Measurements from ENCODE around the gene BTLA.
"Not testable (repeated sequence)": the region's sequence is repeated elsewhere in the genome, so short reads cannot be mapped to it uniquely, and the experiment has no call there.

The BTLA gene, protein sequence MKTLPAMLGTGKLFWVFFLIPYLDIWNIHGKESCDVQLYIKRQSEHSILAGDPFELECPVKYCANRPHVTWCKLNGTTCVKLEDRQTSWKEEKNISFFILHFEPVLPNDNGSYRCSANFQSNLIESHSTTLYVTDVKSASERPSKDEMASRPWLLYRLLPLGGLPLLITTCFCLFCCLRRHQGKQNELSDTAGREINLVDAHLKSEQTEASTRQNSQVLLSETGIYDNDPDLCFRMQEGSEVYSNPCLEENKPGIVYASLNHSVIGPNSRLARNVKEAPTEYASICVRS

DNA sequence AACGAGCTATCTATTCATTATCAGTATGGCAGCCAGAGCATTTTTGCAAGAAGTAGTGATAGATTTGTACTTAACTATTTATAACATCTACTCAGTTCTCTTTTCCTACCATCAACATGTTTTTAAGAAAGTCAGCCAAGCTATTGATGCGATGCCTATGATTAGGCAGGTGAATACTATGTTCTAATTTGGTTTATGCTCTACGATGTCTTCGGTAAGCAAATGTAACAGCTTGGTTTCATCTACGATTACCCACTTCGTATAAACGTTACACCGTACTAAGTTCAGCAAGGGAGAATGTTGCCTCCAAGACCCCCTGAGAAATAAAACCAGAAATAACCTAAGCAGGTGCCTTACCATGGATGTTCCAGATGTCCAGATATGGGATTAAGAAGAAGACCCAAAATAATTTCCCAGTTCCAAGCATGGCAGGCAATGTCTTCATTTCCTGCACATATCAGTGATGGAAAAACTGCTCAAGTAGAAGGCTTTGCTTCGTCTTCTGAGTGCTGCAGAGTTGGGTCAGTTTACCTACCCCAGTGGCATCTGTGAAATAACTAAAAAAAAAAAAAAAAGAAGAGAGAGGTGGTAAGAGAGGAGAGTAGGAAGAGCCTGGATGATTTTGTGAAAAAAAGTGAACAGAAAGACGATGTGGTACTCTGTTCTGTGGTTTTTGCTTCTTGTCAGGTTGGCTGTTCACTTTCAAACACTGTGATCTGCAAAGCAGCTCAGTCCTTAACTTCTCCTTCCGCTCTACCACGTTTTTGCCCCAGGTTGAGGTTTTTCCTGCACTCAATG, at the start of gene BTLA:
Gene BTLA (minus strand): TSS at position 559 of the 798 bp plus-strand sequence. CDS start 114 bp downstream, at position 445.
- H3K4me1 ChIP-seq (ENCODE audit: control insufficient read depth, insufficient read depth, low read length): no peaks in the 10 kb centered on the region
- no peak within 1 kb of the TSS for H3K27ac ChIP-seq (ENCODE audit: low read length)
- WGBS (ENCODE audit: insufficient coverage, insufficient read length): no CpG with 5 or more reads among the region's 12 CpGs
- no peak for DNase-seq (ENCODE audit: low read depth, low spot score)
- H3K9me3 ChIP-seq (ENCODE audit: control insufficient read depth, insufficient read depth, low read length): no peaks in the 10 kb centered on the region
- H3K36me3 ChIP-seq (ENCODE audit: control insufficient read depth, insufficient read depth, low read length): no peaks in the 10 kb centered on the region
- H3K27me3 ChIP-seq (ENCODE audit: control insufficient read depth, insufficient read depth, low read length): no peaks in the 10 kb centered on the region
- no peak within 1 kb of the TSS for H3K4me3 ChIP-seq (ENCODE audit: low read length)

DNA sequence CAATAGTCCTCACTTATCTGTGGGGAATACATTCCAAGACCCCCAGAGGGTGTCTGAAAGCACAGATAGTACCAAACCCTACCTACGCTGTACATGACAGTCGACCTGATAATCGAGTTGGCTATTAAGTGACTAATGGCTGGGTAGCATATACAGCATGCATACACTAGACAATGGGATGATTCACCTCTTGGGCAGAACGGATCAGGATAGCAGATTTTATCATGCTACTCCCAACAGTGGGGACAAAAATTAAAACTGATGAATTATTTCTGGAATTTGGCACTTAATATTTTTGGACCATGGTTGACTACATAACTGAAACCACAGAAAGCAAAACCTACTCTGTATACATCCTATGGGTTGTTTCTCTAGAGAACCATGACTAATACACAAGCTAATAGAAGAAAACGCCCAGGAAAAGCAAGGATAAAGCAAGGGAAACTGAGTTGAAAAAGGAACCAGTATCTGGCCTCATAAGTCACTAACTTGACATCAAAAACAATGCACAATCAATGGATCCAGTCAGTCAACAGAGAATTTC, 47.0 kb upstream of the BTLA start:
- no peaks in the 10 kb centered on the region for H3K9me3 ChIP-seq (ENCODE audit: control insufficient read depth, insufficient read depth, low read length)
- no peak overlapping the region for H3K27ac ChIP-seq (ENCODE audit: low read length)
- WGBS (ENCODE audit: insufficient coverage, insufficient read length): no CpG with 5 or more reads among the region's 5 CpGs
- peaks cover 4% of the 10 kb centered on the region; the same call in 1 of the 2 replicates for H3K36me3 ChIP-seq (ENCODE audit: control insufficient read depth, insufficient read depth, low read length)
- H3K4me1 ChIP-seq (ENCODE audit: control insufficient read depth, insufficient read depth, low read length): no peaks in the 10 kb centered on the region
- no peaks in the 10 kb centered on the region for H3K27me3 ChIP-seq (ENCODE audit: control insufficient read depth, insufficient read depth, low read length)
- no peak for DNase-seq (ENCODE audit: low read depth, low spot score)
- no peak overlapping the region for H3K4me3 ChIP-seq (ENCODE audit: low read length)

DNA sequence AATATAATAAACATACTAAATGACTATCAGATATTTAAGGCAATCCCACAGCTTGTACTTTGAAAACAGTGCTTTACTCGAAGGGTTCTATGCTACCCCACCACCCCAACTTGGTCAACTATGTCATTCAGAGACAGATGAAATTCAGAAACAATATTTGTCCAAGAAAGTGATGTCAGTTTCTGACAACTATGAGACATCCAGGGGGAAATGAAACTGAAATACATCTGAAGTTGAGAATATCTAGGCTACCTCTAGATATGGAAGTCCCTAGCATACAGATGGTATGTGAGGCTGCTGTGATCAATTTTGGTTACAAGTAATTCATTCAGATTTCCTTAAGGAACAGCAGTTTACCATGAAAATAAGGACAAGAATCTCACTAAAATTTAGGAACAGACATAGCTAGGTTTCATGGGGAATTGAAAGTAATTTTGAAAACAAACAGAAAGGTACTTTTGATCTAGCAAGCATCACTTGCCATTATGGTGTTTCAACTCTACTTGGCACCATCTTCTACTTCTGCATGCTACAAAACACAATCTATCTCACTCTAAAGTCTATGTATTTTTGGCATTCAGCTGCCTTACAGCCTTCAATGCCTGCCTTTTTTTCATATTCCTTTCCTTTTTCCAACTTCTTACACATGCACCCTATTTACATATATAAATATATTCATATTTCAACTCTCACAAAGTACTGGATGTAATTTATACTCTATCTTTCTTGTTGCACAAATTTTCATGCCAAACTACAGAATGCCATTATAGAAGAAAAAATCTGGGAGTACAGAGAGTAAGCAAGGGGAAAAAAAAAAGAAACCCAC, 40.8 kb upstream of the BTLA start:
- H3K4me3 ChIP-seq (ENCODE audit: low read length): no peak overlapping the region
- no peak for DNase-seq (ENCODE audit: low read depth, low spot score)
- no peak overlapping the region for H3K27ac ChIP-seq (ENCODE audit: low read length)
- H3K36me3 ChIP-seq (ENCODE audit: control insufficient read depth, insufficient read depth, low read length): no peaks in the 10 kb centered on the region; the same call in 1 of the 2 replicates
- H3K9me3 ChIP-seq (ENCODE audit: control insufficient read depth, insufficient read depth, low read length): no peaks in the 10 kb centered on the region
- no peaks in the 10 kb centered on the region for H3K27me3 ChIP-seq (ENCODE audit: control insufficient read depth, insufficient read depth, low read length)
- no peaks in the 10 kb centered on the region for H3K4me1 ChIP-seq (ENCODE audit: control insufficient read depth, insufficient read depth, low read length)
- WGBS (ENCODE audit: insufficient coverage, insufficient read length): no CpG with 5 or more reads among the region's 1 CpG

DNA sequence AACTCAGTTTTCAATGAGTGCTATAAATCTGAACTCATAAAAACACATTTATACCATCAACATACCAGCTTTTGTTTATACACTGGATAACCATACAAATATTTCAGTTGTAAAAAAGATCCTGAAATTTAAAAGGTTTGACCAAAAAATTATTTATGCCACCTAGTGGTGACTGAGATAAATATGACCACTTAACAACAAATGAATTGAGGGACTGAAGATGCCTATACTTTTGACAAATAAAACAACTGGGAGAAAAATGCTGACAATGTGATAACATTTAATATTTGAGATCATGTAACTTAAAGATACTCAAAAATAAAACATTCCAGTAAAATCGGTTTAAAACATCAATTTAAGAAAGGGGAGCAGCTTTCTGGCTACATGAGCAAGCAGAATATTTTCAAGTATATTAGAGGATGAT, 32.1 kb upstream of the BTLA start:
- DNase-seq (ENCODE audit: low read depth, low spot score): no peak
- H3K27me3 ChIP-seq (ENCODE audit: control insufficient read depth, insufficient read depth, low read length): no peaks in the 10 kb centered on the region
- no peak overlapping the region for H3K27ac ChIP-seq (ENCODE audit: low read length)
- no CpG with 5 or more reads among the region's 1 CpG for WGBS (ENCODE audit: insufficient coverage, insufficient read length)
- H3K4me1 ChIP-seq (ENCODE audit: control insufficient read depth, insufficient read depth, low read length): no peaks in the 10 kb centered on the region
- no peaks in the 10 kb centered on the region for H3K9me3 ChIP-seq (ENCODE audit: control insufficient read depth, insufficient read depth, low read length)
- H3K4me3 ChIP-seq (ENCODE audit: low read length): no peak overlapping the region
- H3K36me3 ChIP-seq (ENCODE audit: control insufficient read depth, insufficient read depth, low read length): no peaks in the 10 kb centered on the region; the same call in 1 of the 2 replicates

DNA sequence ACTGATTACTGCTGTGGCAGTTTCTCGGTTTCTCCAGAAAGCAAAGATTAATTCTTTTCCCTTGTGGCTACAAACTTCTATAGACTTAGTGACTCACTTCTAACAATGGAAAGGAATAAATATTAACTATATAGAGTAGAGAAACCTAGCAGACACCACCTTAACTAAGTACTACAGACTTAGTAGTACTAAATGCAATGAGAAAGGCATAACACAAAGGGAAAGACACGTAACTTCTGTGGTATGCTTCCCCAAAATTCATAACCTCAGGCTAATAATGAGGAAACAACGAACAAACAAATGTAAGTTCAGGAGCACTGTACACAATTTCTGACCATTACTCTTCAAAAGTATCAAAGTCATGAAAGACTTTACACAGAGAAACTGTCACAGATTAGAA, 31.3 kb upstream of the BTLA start:
- DNase-seq (ENCODE audit: low read depth, low spot score): no peak
- Histone ChIP-seq H3K27ac (ENCODE audit: low read length) (no peak overlapping the region), H3K9me3 (ENCODE audit: control insufficient read depth, insufficient read depth, low read length) (no peaks in the 10 kb centered on the region), H3K4me3 (ENCODE audit: low read length) (no peak overlapping the region), H3K4me1 (ENCODE audit: control insufficient read depth, insufficient read depth, low read length) (no peaks in the 10 kb centered on the region), H3K36me3 (ENCODE audit: control insufficient read depth, insufficient read depth, low read length) (no peaks in the 10 kb centered on the region; the same call in 1 of the 2 replicates), H3K27me3 (ENCODE audit: control insufficient read depth, insufficient read depth, low read length) (no peaks in the 10 kb centered on the region)
- WGBS (ENCODE audit: insufficient coverage, insufficient read length): no CpG with 5 or more reads among the region's 3 CpGs

DNA sequence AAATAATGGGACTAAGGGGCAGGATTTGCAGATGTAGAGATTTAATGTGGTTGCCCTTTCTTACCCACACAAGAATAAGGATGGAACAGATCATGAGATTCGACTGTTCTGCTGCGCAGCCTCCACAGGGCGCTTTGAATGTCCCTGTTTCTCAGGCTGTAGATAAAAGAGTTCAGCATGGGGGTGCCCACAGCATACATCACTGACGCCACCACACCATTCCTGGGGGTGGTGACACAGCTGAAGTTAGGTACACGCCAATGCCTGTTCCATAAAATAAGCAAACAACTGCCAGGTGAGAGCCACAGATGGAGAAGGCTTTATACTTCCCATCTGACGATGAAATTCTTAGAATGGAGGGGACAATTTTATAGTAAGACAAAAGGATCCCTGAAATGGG, 24.9 kb upstream of the BTLA start:
- not testable (repeated sequence) for DNase-seq (ENCODE audit: low read depth, low spot score); H3K4me3 ChIP-seq (ENCODE audit: low read length); H3K36me3 ChIP-seq (ENCODE audit: control insufficient read depth, insufficient read depth, low read length); H3K9me3 ChIP-seq (ENCODE audit: control insufficient read depth, insufficient read depth, low read length); H3K4me1 ChIP-seq (ENCODE audit: control insufficient read depth, insufficient read depth, low read length); H3K27ac ChIP-seq (ENCODE audit: low read length); H3K27me3 ChIP-seq (ENCODE audit: control insufficient read depth, insufficient read depth, low read length)
- no CpG with 5 or more reads among the region's 6 CpGs for WGBS (ENCODE audit: insufficient coverage, insufficient read length)

DNA sequence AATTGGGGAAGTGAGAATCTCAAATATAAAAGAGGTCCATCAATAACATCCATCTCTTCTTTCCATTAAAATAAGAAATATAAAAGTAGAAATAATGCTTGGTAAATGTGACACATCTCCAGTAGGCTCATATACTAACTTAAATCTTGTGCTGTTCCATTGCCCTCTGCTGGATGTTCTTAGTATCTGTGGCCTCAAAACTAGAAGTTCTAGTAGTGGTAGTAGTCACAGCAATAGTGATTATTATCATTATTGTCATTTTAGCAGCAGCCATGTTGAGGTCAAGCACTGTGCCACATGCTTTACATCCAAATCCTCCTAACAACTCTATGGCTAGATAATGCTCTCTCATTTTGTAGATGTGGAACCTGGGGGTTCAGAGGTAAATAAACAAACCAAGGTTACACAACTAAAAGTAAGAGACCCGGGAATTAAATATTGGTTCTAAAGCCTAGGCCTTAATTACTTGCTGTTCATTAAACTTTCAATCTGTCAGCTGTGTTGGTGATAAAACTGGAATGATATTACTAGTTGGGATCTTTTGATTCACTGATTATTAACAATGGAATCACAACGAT, 20.2 kb upstream of the BTLA start:
- WGBS (ENCODE audit: insufficient coverage, insufficient read length): no CpG with 5 or more reads among the region's 2 CpGs
- H3K27ac ChIP-seq (ENCODE audit: low read length): no peak overlapping the region
- H3K36me3 ChIP-seq (ENCODE audit: control insufficient read depth, insufficient read depth, low read length): no peaks in the 10 kb centered on the region
- 0 out of 2 replicates have a peak, but pooled peaks cover 1% of the 10 kb centered on the region for H3K27me3 ChIP-seq (ENCODE audit: control insufficient read depth, insufficient read depth, low read length)
- no peaks in the 10 kb centered on the region for H3K4me1 ChIP-seq (ENCODE audit: control insufficient read depth, insufficient read depth, low read length)
- no peaks in the 10 kb centered on the region; the same call in 1 of the 2 replicates for H3K9me3 ChIP-seq (ENCODE audit: control insufficient read depth, insufficient read depth, low read length)
- H3K4me3 ChIP-seq (ENCODE audit: low read length): no peak overlapping the region
- no peak for DNase-seq (ENCODE audit: low read depth, low spot score)

DNA sequence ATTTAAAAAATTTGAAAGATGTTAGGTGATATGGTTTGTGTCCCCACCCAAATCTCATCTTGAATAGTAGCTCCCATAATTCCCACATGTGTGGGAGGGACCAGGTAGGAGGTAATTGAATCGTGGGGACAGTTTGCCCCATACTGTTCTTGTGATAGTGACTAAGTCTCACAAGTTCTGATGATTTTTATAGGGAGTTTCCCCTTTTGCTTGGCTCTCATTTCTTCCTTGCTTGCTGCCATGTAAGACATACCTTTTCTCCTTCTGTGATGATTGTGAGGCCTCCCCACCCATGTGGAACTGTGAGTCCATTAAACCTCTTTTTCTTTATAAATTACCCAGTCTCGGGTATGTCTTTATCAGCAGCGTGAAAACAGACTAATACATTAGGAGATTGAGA, 19.7 kb upstream of the BTLA start:
- WGBS (ENCODE audit: insufficient coverage, insufficient read length): no CpG with 5 or more reads among the region's 3 CpGs
- DNase-seq (ENCODE audit: low read depth, low spot score); H3K27ac ChIP-seq (ENCODE audit: low read length); H3K9me3 ChIP-seq (ENCODE audit: control insufficient read depth, insufficient read depth, low read length); H3K4me3 ChIP-seq (ENCODE audit: low read length); H3K27me3 ChIP-seq (ENCODE audit: control insufficient read depth, insufficient read depth, low read length); H3K4me1 ChIP-seq (ENCODE audit: control insufficient read depth, insufficient read depth, low read length); H3K36me3 ChIP-seq (ENCODE audit: control insufficient read depth, insufficient read depth, low read length): not testable (repeated sequence)

DNA sequence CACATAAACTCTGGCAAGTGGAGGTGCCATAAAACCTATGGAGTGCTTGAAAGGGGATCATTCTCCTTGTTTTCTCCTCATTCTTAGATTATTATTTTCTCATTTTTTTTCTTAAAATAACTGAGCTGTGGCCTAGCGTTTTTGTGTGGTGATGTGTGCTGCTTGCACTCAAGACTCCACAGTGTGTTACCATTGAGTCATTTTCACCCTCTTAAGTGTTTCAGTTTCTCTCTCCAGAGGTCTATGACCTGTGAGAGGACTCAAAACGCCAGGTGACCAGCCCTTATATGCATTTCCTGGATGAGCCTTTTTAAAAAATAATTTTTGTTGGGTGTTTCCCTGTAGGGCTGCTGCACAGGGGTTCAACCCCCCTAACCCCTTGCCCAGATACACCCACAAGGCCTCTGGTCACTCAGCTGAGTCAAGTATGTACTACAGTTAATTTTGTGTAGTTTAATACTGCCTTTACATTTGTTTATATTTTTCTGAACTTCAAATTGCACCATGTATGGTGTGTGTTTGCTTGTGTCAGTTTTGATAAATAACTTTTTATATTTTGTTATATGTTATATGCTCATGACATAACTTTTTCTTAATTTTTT, 15.4 kb upstream of the BTLA start:
- Histone ChIP-seq H3K27ac (ENCODE audit: low read length) (no peak overlapping the region), H3K4me1 (ENCODE audit: control insufficient read depth, insufficient read depth, low read length) (no peaks in the 10 kb centered on the region), H3K36me3 (ENCODE audit: control insufficient read depth, insufficient read depth, low read length) (no peaks in the 10 kb centered on the region), H3K4me3 (ENCODE audit: low read length) (no peak overlapping the region), H3K27me3 (ENCODE audit: control insufficient read depth, insufficient read depth, low read length) (0 out of 2 replicates have a peak, but pooled peaks cover 1% of the 10 kb centered on the region), H3K9me3 (ENCODE audit: control insufficient read depth, insufficient read depth, low read length) (no peaks in the 10 kb centered on the region; the same call in 1 of the 2 replicates)
- WGBS (ENCODE audit: insufficient coverage, insufficient read length): no CpG with 5 or more reads among the region's 2 CpGs
- no peak for DNase-seq (ENCODE audit: low read depth, low spot score)
